Right lobe of liver (tissue), 4 donors: ENCODE measurements around the gene C2orf81.

ENCODE experiments used
- CTCF ChIP-seq, 4 donors: fragments of 200-600 bp in 3 of 4; fragments of 450-650 bp in 1 of 4; IDR thresholded peaks; one replicate each; pipeline versions ENCODE4 v1.5.1 to v1.8.0; 2016 to 2022; ENCODE audit warnings: antibody characterized with exemption in 4 of 4, mild to moderate bottlenecking in 2 of 4
- POLR2A ChIP-seq: fragments of 450-650 bp; IDR thresholded peaks from one replicate; pipeline ENCODE4 v1.6.1; 2017; ENCODE audit warnings: antibody characterized with exemption, mild to moderate bottlenecking
- donor health status: DM: no; HTN: no; CAD: no.
- donor health status: DM: no; HTN: no; CAD: no.
- donor health status: DM: no; HTN: yes; CAD: no.

- TF ChIP-seq POLR2A = peak; percentile 86
- TF ChIP-seq CTCF (IDR thresholded peaks at IDR 0.05) = peak in 1 of 4 donors; percentile 21
These were observed 20.5 kb upstream of the C2orf81 start, which contains the start of gene RTKN for GRCh38 chr2:74441690-74442482.
